OCI-LY3 (cell line): Measurements from ENCODE around the gene CTSD.

ENCODE experiments used
- CTCF ChIP-seq: fragments of 200-600, 300-600 bp; sonication (generic); IDR thresholded peaks from 2 replicates; pipeline ENCODE4 v1.5.1; 2014; ENCODE audit warnings: antibody characterized with exemption, low read length, low read depth
- EZH2phosphoT487 ChIP-seq: fragments of 200-600 bp; shearing (Covaris generic); IDR thresholded peaks from 2 replicates; pipeline ENCODE4 v1.6.1; 2018; ENCODE audit warnings: antibody characterized with exemption, mixed run types, low read depth

- no peak for TF ChIP-seq CTCF
- no peak for TF ChIP-seq EZH2phosphoT487
Observed at GRCh38 chr11:1755692-1756561, 7.8 kb downstream of the CTSD start.
